ENCODE results near the gene CLHC1.

The CLHC1 gene

GRCh38 chr2:55224761-55225261, 7.3 kb downstream of the CLHC1 start:
- no peak overlapping the region for H4K8ac ChIP-seq (ENCODE audit: low read depth, low read length)
- no peak overlapping the region for H3K9ac ChIP-seq (ENCODE audit: low read length)
- peaks cover 5% of the 10 kb centered on the region for H3K79me1 ChIP-seq (ENCODE audit: low read length)
- H3K4me2 ChIP-seq (ENCODE audit: low read length): no peak overlapping the region
- H3K27me3 ChIP-seq (ENCODE audit: insufficient read depth, low read length, poor library complexity): no peaks in the 10 kb centered on the region
- DNase-seq: peak; percentile 54
- H3K4me3 ChIP-seq (ENCODE audit: low read length): no peak overlapping the region
- no peak overlapping the region for H2AK5ac ChIP-seq (ENCODE audit: low read length)
- no peak overlapping the region for H3K27ac ChIP-seq (ENCODE audit: low read depth, low read length)
- no peaks in the 10 kb centered on the region for H3K4me1 ChIP-seq (ENCODE audit: control insufficient read depth, low read depth, low read length)
- H3K4ac ChIP-seq (ENCODE audit: low read depth, low read length): no peak overlapping the region
- no peak overlapping the region for H2BK5ac ChIP-seq (ENCODE audit: low read length)
- H3K36me3 ChIP-seq (ENCODE audit: control insufficient read depth, insufficient read depth, low read length): no peaks in the 10 kb centered on the region
- no peak overlapping the region for H3K18ac ChIP-seq (ENCODE audit: low read length)
- H2BK120ac ChIP-seq (ENCODE audit: low read depth, low read length): no peak overlapping the region
- H4K5ac ChIP-seq (ENCODE audit: low read length): no peak overlapping the region
- peaks cover 6% of the 10 kb centered on the region for H3K79me2 ChIP-seq (ENCODE audit: control insufficient read depth, insufficient read depth, low read length)
- no peak overlapping the region for H2BK15ac ChIP-seq (replicated peaks; ENCODE audit: low read depth)
- peak overlapping the region; percentile 19 for H3K56ac ChIP-seq (ENCODE audit: low read length)
- no CpG with 5 or more reads among the region's 19 CpGs for WGBS (ENCODE audit: extremely low coverage, insufficient coverage, low lambda C conversion rate)
- no peak overlapping the region for H3K23ac ChIP-seq (ENCODE audit: low read length)

DNA sequence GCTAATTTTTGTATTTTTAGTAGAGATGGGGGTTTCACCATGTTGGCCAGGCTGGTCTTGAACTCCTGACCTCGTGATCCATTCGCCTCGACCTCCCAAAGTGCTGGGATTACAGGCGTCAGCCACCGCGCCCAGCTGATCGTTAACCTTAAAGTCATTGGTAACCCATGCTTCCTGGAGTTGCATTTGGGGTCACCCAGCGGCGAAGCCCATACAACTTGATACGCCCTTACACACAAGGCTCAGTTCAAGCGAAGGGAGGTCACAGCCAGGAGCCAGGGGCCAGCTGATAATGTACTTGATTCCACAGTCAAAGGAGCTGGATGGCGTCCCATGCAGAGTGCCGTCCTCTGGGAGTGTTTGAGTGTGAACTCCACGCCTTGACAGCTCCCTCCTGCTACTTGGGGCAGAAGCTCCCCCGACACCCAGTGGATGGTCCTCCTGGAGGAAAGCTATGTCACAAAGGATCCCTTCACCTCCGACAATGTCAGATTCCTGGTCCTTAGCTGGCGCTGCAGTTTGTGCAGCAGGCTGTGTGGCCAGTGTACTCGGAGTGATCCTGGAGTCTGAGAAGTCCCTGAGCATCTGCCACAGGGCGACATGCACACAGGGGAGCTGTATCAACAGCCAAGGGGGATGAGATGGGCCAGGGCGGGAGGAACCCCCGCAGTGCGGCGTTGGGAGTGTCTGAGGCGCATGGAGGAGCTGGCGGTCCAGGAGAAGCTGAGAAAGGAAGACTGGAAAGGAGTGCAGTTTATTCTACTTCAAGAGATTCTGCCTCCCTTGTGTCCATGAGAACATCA, 7.9 kb downstream of the CLHC1 start:
- Histone ChIP-seq H3K79me1 (ENCODE audit: low read length) (peaks cover 3% of the 10 kb centered on the region), H2BK15ac (replicated peaks; ENCODE audit: low read depth) (no peak overlapping the region), H3K23ac (ENCODE audit: low read length) (no peak overlapping the region), H2BK120ac (ENCODE audit: low read depth, low read length) (no peak overlapping the region), H4K5ac (ENCODE audit: low read length) (no peak overlapping the region), H3K4ac (ENCODE audit: low read depth, low read length) (no peak overlapping the region), H4K8ac (ENCODE audit: low read depth, low read length) (no peak overlapping the region), H3K27me3 (ENCODE audit: insufficient read depth, low read length, poor library complexity) (no peaks in the 10 kb centered on the region), H3K4me2 (ENCODE audit: low read length) (no peak overlapping the region), H3K9ac (ENCODE audit: low read length) (no peak overlapping the region), H3K4me3 (ENCODE audit: low read length) (no peak overlapping the region), H3K18ac (ENCODE audit: low read length) (no peak overlapping the region), H3K4me1 (ENCODE audit: control insufficient read depth, low read depth, low read length) (no peaks in the 10 kb centered on the region), H3K27ac (ENCODE audit: low read depth, low read length) (no peak overlapping the region), H3K36me3 (ENCODE audit: control insufficient read depth, insufficient read depth, low read length) (no peaks in the 10 kb centered on the region), H3K79me2 (ENCODE audit: control insufficient read depth, insufficient read depth, low read length) (peaks cover 2% of the 10 kb centered on the region), H2AK5ac (ENCODE audit: low read length) (no peak overlapping the region), H2BK5ac (ENCODE audit: low read length) (no peak overlapping the region), H3K56ac (ENCODE audit: low read length) (peak overlapping the region; percentile 19)
- DNase-seq: peak; percentile 23
- no CpG with 5 or more reads among the region's 25 CpGs for WGBS (ENCODE audit: extremely low coverage, insufficient coverage, low lambda C conversion rate)

GRCh38 chr2:55213822-55214221, 18.3 kb downstream of the CLHC1 start:
- Histone ChIP-seq H3K18ac (ENCODE audit: low read length) (no peak overlapping the region), H2BK5ac (ENCODE audit: low read length) (no peak overlapping the region), H3K4me1 (ENCODE audit: control insufficient read depth, low read depth, low read length) (no peaks in the 10 kb centered on the region), H3K36me3 (ENCODE audit: control insufficient read depth, insufficient read depth, low read length) (no peaks in the 10 kb centered on the region), H3K27me3 (ENCODE audit: insufficient read depth, low read length, poor library complexity) (no peaks in the 10 kb centered on the region), H3K9ac (ENCODE audit: low read length) (no peak overlapping the region), H2BK120ac (ENCODE audit: low read depth, low read length) (no peak overlapping the region), H2BK15ac (replicated peaks; ENCODE audit: low read depth) (no peak overlapping the region), H3K4me3 (ENCODE audit: low read length) (no peak overlapping the region), H3K79me2 (ENCODE audit: control insufficient read depth, insufficient read depth, low read length) (no peaks in the 10 kb centered on the region), H2AK5ac (ENCODE audit: low read length) (no peak overlapping the region), H4K8ac (ENCODE audit: low read depth, low read length) (no peak overlapping the region), H3K23ac (ENCODE audit: low read length) (no peak overlapping the region), H3K4ac (ENCODE audit: low read depth, low read length) (no peak overlapping the region), H4K5ac (ENCODE audit: low read length) (no peak overlapping the region), H3K27ac (ENCODE audit: low read depth, low read length) (no peak overlapping the region), H3K4me2 (ENCODE audit: low read length) (no peak overlapping the region), H3K79me1 (ENCODE audit: low read length) (no peaks in the 10 kb centered on the region), H3K56ac (ENCODE audit: low read length) (no peak overlapping the region)
- peak; percentile 18 for DNase-seq

GRCh38 chr2:55204950-55205349, 27.1 kb downstream of the CLHC1 start:
- Histone ChIP-seq H3K27me3 (ENCODE audit: insufficient read depth, low read length, poor library complexity) (no peaks in the 10 kb centered on the region), H2BK120ac (ENCODE audit: low read depth, low read length) (no peak overlapping the region), H3K56ac (ENCODE audit: low read length) (no peak overlapping the region), H3K4me2 (ENCODE audit: low read length) (no peak overlapping the region), H4K8ac (ENCODE audit: low read depth, low read length) (no peak overlapping the region), H3K36me3 (ENCODE audit: control insufficient read depth, insufficient read depth, low read length) (no peaks in the 10 kb centered on the region), H3K27ac (ENCODE audit: low read depth, low read length) (no peak overlapping the region), H3K4me1 (ENCODE audit: control insufficient read depth, low read depth, low read length) (no peaks in the 10 kb centered on the region), H3K4me3 (ENCODE audit: low read length) (no peak overlapping the region), H3K23ac (ENCODE audit: low read length) (no peak overlapping the region), H3K79me2 (ENCODE audit: control insufficient read depth, insufficient read depth, low read length) (no peaks in the 10 kb centered on the region), H2BK5ac (ENCODE audit: low read length) (no peak overlapping the region), H4K5ac (ENCODE audit: low read length) (no peak overlapping the region), H3K79me1 (ENCODE audit: low read length) (no peaks in the 10 kb centered on the region), H3K4ac (ENCODE audit: low read depth, low read length) (no peak overlapping the region), H3K9ac (ENCODE audit: low read length) (no peak overlapping the region), H2BK15ac (replicated peaks; ENCODE audit: low read depth) (no peak overlapping the region), H3K18ac (ENCODE audit: low read length) (no peak overlapping the region), H2AK5ac (ENCODE audit: low read length) (no peak overlapping the region)
- no CpG with 5 or more reads among the region's 2 CpGs for WGBS (ENCODE audit: extremely low coverage, insufficient coverage, low lambda C conversion rate)
- no peak for DNase-seq

DNA sequence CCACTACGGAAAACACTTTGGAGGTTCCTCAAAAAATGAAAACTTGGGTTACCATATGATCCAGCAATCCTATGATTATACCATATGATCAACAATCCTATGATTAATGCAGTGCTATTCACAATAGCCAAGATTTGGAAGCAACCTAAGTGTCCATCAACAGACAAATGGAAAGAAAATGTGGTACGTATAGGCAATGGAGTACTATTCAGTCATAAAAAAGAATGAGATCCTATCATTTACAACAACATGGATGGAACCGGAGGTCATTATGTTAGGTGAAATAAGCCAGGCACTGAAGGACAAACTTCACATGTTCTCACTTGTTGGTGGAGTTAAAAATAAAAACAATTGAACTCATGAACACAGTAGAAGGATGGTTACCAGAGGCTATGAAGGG, 27.6 kb downstream of the CLHC1 start:
- no peak overlapping the region for H3K23ac ChIP-seq (ENCODE audit: low read length)
- H4K5ac ChIP-seq (ENCODE audit: low read length): no peak overlapping the region
- no peak overlapping the region for H2BK15ac ChIP-seq (replicated peaks; ENCODE audit: low read depth)
- no peaks in the 10 kb centered on the region for H3K4me1 ChIP-seq (ENCODE audit: control insufficient read depth, low read depth, low read length)
- no CpG with 5 or more reads among the region's 3 CpGs for WGBS (ENCODE audit: extremely low coverage, insufficient coverage, low lambda C conversion rate)
- H3K56ac ChIP-seq (ENCODE audit: low read length): no peak overlapping the region
- H4K8ac ChIP-seq (ENCODE audit: low read depth, low read length): no peak overlapping the region
- no peaks in the 10 kb centered on the region for H3K27me3 ChIP-seq (ENCODE audit: insufficient read depth, low read length, poor library complexity)
- H3K18ac ChIP-seq (ENCODE audit: low read length): no peak overlapping the region
- no peak overlapping the region for H3K9ac ChIP-seq (ENCODE audit: low read length)
- no peaks in the 10 kb centered on the region for H3K79me2 ChIP-seq (ENCODE audit: control insufficient read depth, insufficient read depth, low read length)
- no peaks in the 10 kb centered on the region for H3K79me1 ChIP-seq (ENCODE audit: low read length)
- H2BK5ac ChIP-seq (ENCODE audit: low read length): no peak overlapping the region
- DNase-seq: no peak
- H2BK120ac ChIP-seq (ENCODE audit: low read depth, low read length): no peak overlapping the region
- no peak overlapping the region for H3K27ac ChIP-seq (ENCODE audit: low read depth, low read length)
- H3K4me3 ChIP-seq (ENCODE audit: low read length): no peak overlapping the region
- no peak overlapping the region for H3K4me2 ChIP-seq (ENCODE audit: low read length)
- no peaks in the 10 kb centered on the region for H3K36me3 ChIP-seq (ENCODE audit: control insufficient read depth, insufficient read depth, low read length)
- H3K4ac ChIP-seq (ENCODE audit: low read depth, low read length): no peak overlapping the region
- H2AK5ac ChIP-seq (ENCODE audit: low read length): no peak overlapping the region

DNA sequence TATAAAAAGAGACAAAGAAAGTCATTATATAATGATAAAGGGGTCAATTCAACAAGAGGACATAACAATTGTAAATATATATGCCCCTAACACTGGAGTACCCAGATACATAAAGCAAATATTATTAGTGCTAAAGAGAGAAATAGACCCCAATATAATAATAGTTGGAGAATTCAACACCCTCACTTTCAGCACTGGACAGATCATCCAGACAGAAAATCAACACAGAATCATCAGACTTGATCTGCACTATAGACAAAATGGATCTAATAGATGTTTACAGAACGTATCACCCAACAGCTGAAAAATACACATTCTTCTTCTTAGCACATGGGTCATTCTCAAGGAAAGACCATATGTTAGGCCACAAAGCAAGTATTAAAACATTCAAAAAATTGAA, 31.7 kb downstream of the CLHC1 start:
- Histone ChIP-seq H3K79me1 (ENCODE audit: low read length) (no peaks in the 10 kb centered on the region), H3K27me3 (ENCODE audit: insufficient read depth, low read length, poor library complexity) (no peaks in the 10 kb centered on the region), H3K4me1 (ENCODE audit: control insufficient read depth, low read depth, low read length) (no peaks in the 10 kb centered on the region), H4K8ac (ENCODE audit: low read depth, low read length) (no peak overlapping the region), H3K36me3 (ENCODE audit: control insufficient read depth, insufficient read depth, low read length) (no peaks in the 10 kb centered on the region), H2AK5ac (ENCODE audit: low read length) (no peak overlapping the region), H2BK5ac (ENCODE audit: low read length) (no peak overlapping the region), H3K23ac (ENCODE audit: low read length) (no peak overlapping the region), H3K18ac (ENCODE audit: low read length) (no peak overlapping the region), H3K4me3 (ENCODE audit: low read length) (no peak overlapping the region), H3K27ac (ENCODE audit: low read depth, low read length) (no peak overlapping the region), H3K4ac (ENCODE audit: low read depth, low read length) (no peak overlapping the region), H4K5ac (ENCODE audit: low read length) (no peak overlapping the region), H2BK120ac (ENCODE audit: low read depth, low read length) (no peak overlapping the region), H3K4me2 (ENCODE audit: low read length) (no peak overlapping the region), H3K9ac (ENCODE audit: low read length) (no peak overlapping the region), H2BK15ac (replicated peaks; ENCODE audit: low read depth) (no peak overlapping the region), H3K56ac (ENCODE audit: low read length) (no peak overlapping the region), H3K79me2 (ENCODE audit: control insufficient read depth, insufficient read depth, low read length) (no peaks in the 10 kb centered on the region)
- no CpG with 5 or more reads among the region's 1 CpG for WGBS (ENCODE audit: extremely low coverage, insufficient coverage, low lambda C conversion rate)
- DNase-seq: no peak

Measured in mesendoderm (in vitro differentiated cells).